C4-2B (cell line): ENCODE results near the gene TRAF1.

Source experiments
- H3K27ac ChIP-seq: fragments of 450-650 bp; 2 replicates; pipeline ENCODE4 v1.5.1; 2017
- ZFX ChIP-seq: fragments of 450-650 bp; IDR thresholded peaks from 2 replicates; pipeline ENCODE4 v1.6.1; 2017
- TF ChIP-seq, protein P1 (sequence below): fragments of 450-650 bp; conservative IDR thresholded peaks from 2 replicates; pipeline ENCODE4 v1.5.1; 2017; ENCODE audit warnings: mild to moderate bottlenecking

The TRAF1 gene

DNA sequence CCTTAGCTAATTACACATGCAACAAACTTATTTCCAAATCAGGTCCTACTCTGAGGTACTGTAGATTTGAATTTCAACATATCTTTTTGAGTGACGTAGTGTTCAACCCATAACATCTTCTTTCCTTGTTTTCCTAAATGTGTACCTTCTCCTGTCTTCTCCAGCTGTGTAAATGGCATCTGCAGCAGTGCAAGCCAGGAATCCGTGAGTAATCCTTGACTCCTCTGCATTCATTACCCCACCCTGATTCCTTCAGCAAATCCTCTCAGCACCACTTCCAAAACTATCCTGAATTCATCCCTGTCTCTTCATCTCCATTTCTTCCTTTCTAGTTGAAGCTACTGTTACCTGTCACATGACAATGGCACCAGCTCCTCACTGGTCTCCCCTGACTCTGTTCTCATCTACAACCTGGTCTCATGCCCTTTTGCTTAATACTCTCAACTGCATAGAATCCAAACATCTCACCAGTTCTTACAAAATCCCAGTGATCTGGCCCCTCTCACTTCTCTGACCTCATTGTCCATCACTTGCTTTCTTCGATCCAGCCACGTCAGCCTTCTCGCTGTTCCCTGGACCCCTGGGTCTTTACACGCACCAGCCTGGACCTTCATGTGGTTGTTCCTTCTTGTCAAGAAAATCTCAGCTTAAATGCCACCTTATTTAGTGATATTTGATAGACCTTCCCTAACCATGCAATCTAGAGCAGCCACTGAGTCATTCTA, 14.6 kb upstream of the TRAF1 start:
- TF ChIP-seq, protein P1, sequence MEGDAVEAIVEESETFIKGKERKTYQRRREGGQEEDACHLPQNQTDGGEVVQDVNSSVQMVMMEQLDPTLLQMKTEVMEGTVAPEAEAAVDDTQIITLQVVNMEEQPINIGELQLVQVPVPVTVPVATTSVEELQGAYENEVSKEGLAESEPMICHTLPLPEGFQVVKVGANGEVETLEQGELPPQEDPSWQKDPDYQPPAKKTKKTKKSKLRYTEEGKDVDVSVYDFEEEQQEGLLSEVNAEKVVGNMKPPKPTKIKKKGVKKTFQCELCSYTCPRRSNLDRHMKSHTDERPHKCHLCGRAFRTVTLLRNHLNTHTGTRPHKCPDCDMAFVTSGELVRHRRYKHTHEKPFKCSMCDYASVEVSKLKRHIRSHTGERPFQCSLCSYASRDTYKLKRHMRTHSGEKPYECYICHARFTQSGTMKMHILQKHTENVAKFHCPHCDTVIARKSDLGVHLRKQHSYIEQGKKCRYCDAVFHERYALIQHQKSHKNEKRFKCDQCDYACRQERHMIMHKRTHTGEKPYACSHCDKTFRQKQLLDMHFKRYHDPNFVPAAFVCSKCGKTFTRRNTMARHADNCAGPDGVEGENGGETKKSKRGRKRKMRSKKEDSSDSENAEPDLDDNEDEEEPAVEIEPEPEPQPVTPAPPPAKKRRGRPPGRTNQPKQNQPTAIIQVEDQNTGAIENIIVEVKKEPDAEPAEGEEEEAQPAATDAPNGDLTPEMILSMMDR = no peak
- TF ChIP-seq ZFX = no peak
- peak overlapping the region; percentile 87 for H3K27ac ChIP-seq

DNA sequence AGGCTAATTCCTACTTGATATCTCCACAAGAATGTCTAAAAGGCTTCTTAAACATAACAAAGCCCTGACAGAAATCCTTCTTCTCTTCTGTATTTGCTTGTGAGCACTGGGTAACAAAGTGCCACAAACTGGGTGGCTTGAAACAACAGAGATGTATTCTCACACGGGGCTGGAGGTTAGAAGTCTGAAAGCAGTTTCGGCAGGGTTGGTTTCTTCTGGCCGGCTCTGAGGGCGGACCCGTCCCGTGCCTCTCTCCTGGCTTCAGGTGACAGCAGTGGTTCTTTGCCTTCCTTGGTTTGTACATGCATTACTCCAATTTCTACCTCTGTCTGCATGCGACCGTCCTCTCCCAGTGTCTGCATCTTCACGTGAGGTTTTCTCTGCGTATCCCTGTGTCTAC, 14.0 kb upstream of the TRAF1 start:
- H3K27ac ChIP-seq = peak overlapping the region; percentile 87
- no peak for TF ChIP-seq ZFX

DNA sequence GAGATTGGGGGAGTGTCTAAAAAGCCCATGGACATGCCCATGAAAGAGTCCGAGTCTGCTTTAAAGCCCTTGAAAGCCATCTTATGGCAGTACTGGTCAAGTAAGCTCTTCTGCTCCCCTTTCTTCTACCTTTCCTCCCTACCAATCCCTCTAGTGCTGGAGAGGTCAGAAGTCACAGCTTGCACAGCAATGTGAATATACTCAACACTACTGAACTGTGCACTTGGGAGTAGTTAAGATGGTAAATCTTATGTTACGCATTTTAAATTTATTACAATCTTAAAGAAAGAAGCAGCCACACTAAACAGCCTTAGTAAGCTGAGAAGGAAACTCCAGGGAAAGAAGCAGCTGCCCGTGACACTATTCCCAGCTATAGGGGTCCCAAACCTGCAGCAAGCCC, 12.3 kb upstream of the TRAF1 start:
- H3K27ac ChIP-seq = peak overlapping the region; percentile 71; the same call in 1 of the 2 replicates
- TF ChIP-seq ZFX = no peak
- TF ChIP-seq, protein P1 = no peak

DNA sequence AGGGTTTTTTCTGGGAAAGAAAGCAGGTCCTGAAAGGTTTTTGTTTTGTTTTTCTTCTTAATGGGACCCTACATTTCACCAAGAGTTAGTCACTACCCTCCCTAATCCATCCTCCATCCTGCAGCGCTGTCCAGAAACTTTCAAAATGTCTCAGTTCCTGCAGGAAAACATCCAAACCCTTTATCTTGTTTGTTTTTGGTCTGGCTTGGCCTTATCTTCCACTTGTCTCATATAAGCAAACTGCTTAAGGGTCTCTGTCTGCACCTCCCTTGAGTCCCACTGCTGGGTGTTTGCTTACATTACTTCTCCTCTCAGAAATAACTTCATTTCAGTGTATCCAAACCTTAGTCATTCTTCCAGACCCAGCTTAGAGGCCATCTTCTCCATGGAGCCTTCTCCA, 11.0 kb upstream of the TRAF1 start:
- peak overlapping the region; percentile 71 for H3K27ac ChIP-seq
- no peak for TF ChIP-seq ZFX
- TF ChIP-seq, protein P1 = no peak

DNA sequence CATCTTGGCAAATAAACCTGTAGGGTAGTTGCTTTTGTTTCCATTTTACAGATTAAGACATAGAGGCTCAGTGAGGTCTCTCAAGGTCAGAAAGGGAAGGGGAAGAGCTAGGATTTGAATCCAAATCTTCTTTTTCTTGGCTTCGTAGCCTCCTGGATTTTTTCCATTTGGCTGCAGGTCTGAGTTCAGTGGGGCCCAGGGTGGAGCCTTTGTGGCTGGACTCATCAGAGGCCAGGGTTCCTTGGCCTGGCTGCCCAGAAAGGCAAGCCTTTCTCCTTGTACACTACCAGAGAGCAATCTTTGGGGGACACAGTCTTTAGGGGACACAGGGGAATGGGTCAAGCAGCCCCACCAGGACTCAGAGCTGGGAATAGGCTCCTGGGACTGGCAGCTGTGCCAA, 10.5 kb upstream of the TRAF1 start:
- peak overlapping the region; percentile 71 for H3K27ac ChIP-seq
- TF ChIP-seq, protein P1 = no peak
- TF ChIP-seq ZFX = no peak

DNA sequence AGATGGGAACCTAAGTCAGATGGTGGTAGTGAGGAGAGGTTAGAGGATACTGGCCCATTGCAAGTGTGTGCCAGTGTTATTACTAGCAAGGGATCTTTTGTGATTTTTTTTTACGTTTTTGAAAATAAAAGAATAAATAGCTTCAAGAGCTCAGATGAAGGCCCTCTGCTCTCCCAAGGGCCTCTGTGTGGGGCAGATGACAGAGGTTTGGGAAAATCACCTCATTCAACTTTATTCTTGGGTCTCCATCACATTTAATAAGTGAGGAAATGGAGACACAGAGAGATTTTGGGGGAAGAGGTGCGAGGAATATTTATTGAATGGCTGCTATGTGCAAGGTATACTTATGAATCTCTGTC, 10.1 kb upstream of the TRAF1 start:
- peak overlapping the region; percentile 71 for H3K27ac ChIP-seq
- TF ChIP-seq, protein P1 = peak; percentile 63
- no peak for TF ChIP-seq ZFX

DNA sequence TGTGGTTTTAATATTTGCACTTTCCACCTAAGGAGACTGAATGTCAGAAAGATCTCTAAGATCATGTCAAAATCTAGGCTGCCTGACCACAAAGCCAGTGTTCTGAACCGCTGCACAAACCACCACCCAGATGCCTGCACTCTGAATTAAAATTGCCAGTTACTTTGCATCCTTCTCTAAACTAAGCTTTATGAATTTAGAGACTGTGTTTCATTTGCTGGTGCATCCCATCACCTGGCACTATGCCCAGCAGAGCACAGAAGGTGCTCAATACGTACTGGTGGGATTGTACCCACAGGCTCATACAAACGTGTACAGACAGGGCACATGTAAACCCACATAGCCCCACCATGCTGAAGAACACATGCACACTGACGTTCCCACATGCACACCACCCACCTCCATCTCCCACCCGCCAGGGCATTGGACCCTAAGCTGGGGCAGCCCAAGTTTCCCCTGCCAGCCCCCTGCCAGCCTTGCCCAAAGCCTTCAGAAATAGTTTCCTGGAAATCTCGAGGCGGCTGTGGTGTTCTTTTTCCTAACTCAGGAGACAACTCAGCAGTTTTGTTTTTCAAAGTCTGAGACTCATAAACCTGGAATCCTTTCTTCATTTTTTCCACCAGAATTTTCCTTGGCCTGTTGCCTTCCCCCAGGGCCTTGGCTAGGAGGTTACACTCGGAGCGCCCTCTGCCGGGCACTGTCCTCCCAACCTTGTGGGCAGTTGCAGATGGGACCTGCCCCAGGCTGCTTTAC, 9.6 kb upstream of the TRAF1 start:
- TF ChIP-seq ZFX = no peak
- TF ChIP-seq, protein P1 = peak; percentile 97
- peak overlapping the region; percentile 71 for H3K27ac ChIP-seq
